ENCODE measurements around the gene NADSYN1. TPM values are rescaled to one million over a fixed set of nuclear protein-coding genes. Genes with fewer than 3 reads are reported as not detected.
A peak's percentile ranks its signal among the peaks of the same experiment; 100 is the strongest.

Gene NADSYN1
- total RNA-seq, 1 experiment from 2014 or later, result 35.5 TPM

DNA sequence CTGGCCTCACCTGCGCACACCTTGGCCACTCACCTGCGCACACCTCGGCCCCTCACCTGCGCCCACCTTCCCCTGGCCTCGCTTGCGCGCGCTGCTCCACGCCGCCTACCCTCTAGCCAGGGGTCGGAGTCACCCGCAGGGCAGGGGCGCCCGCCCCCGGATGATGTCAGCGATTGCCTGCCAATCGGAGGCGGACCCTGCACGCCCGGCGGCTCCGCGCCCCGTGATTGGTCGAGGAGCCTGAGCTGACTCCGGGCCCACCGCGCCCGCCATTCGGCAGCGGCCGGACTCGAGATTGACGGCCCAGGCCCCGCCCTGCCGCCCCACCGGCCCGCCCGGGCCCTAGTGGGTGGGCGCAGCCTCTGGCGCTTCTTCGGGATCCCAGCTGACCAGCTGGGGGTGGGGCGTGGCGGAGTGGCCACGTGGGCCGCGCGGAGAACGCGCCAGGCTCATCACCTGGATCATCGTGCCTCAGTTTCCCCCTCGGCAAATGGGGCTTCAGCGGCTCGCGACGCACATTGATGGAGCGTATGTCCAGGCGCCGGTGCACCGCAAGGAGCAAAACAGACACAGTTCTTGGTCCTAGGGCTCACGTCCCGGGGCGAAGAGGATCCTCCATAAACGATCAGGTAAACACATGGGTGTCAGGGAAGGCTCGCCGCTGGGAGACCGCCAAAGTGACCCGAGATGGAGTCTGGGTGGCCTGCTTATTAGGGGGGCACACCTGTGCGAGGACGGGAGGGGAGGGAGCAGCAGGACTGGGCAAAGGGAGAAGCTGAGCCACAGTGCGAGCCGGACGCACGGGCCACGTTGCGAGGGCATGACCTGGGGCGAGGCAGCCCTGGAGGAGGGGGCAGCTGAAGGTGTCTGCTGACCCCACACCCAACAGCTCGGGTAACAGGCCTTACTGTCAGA lies 4.5 kb upstream of the NADSYN1 start, which contains the start of gene DHCR7:
Gene DHCR7 (minus strand): TSS at position 137 of the 915 bp plus-strand sequence. CDS start 3,441 bp downstream, outside the sequence.
- BruUV-seq (replicated peaks), result no TSS peak
- H3K4me3 ChIP-seq (ENCODE audit: low read depth, low read length, poor library complexity, severe bottlenecking), result peak within 1 kb of the TSS; percentile 67
- intact Hi-C loops (cut with micrococcal nuclease; ENCODE audit: unreplicated experiment), result no loop called here
- peaks cover 27% of the 10 kb centered on the region for H3K4me1 ChIP-seq (ENCODE audit: insufficient read depth, low read length, poor library complexity, severe bottlenecking)
- H3K36me3 ChIP-seq (ENCODE audit: insufficient read depth, low read length, poor library complexity, severe bottlenecking), result peaks cover 42% of the 10 kb centered on the region
- H3K27ac ChIP-seq (ENCODE audit: low read depth, low read length, poor library complexity, severe bottlenecking), result peak within 1 kb of the TSS; percentile 85
- peaks cover 7% of the 10 kb centered on the region for H3K9me3 ChIP-seq (ENCODE audit: low read depth, low read length, poor library complexity, severe bottlenecking)
- CTCF ChIA-PET, result no interaction called here
- no peaks in the 10 kb centered on the region for H3K27me3 ChIP-seq (replicated peaks; ENCODE audit: insufficient read depth, low read depth, low read length, poor library complexity)
- POLR2A ChIA-PET (ENCODE audit: low non-redundant PET), result interaction anchor here (0.6 kb wide), 2 partner anchors 16 to 88 kb away, joined by 3 to 12 read pairs; no protein-coding TSS in a partner anchor
- DNase-seq (ENCODE audit: low spot score), result peak; percentile 98
- TF ChIP-seq EZH2 (IDR thresholded peaks at IDR 0.05; ENCODE audit: borderline replicate concordance, low read depth, low read length, poor library complexity, severe bottlenecking), result no peak
- TF ChIP-seq, protein P1, sequence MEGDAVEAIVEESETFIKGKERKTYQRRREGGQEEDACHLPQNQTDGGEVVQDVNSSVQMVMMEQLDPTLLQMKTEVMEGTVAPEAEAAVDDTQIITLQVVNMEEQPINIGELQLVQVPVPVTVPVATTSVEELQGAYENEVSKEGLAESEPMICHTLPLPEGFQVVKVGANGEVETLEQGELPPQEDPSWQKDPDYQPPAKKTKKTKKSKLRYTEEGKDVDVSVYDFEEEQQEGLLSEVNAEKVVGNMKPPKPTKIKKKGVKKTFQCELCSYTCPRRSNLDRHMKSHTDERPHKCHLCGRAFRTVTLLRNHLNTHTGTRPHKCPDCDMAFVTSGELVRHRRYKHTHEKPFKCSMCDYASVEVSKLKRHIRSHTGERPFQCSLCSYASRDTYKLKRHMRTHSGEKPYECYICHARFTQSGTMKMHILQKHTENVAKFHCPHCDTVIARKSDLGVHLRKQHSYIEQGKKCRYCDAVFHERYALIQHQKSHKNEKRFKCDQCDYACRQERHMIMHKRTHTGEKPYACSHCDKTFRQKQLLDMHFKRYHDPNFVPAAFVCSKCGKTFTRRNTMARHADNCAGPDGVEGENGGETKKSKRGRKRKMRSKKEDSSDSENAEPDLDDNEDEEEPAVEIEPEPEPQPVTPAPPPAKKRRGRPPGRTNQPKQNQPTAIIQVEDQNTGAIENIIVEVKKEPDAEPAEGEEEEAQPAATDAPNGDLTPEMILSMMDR (conservative IDR thresholded peaks at IDR 0.05; ENCODE audit: low read depth, low read length), result no peak

DNA sequence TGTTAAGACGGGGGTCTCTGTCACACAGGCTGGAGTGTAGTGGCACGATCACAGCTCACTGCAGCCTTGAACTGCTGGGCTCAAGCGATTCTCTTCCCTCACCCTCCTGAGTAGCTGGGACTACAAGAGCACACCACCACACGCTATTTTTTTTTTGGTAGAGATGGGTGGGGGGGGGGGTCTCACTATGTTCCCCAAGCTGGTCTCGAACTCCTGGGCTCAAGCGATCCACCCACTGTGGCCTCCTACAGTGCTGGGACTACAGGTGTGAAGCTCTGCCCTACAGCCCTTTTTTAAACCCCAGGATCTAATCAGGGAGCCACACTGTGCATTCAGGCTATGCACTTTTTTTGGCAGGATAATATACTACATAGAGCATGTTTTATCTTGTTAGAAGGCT lies 3.4 kb upstream of the NADSYN1 start:
- Histone ChIP-seq H3K36me3 (ENCODE audit: insufficient read depth, low read length, poor library complexity, severe bottlenecking) (peaks cover 31% of the 10 kb centered on the region), H3K9me3 (ENCODE audit: low read depth, low read length, poor library complexity, severe bottlenecking) (peaks cover 7% of the 10 kb centered on the region), H3K4me1 (ENCODE audit: insufficient read depth, low read length, poor library complexity, severe bottlenecking) (peaks cover 34% of the 10 kb centered on the region), H3K4me3 (ENCODE audit: low read depth, low read length, poor library complexity, severe bottlenecking) (peak overlapping the region; percentile 67), H3K27ac (ENCODE audit: low read depth, low read length, poor library complexity, severe bottlenecking) (peak overlapping the region; percentile 85), H3K27me3 (replicated peaks; ENCODE audit: insufficient read depth, low read depth, low read length, poor library complexity) (no peaks in the 10 kb centered on the region)
- TF ChIP-seq, protein P1 (conservative IDR thresholded peaks at IDR 0.05; ENCODE audit: low read depth, low read length), result no peak
- no peak for TF ChIP-seq EZH2 (IDR thresholded peaks at IDR 0.05; ENCODE audit: borderline replicate concordance, low read depth, low read length, poor library complexity, severe bottlenecking)
- BruUV-seq (replicated peaks), result no TSS peak
- intact Hi-C loops (cut with micrococcal nuclease; ENCODE audit: unreplicated experiment), result no loop called here
- CTCF ChIA-PET, result no interaction called here
- POLR2A ChIA-PET (ENCODE audit: low non-redundant PET), result no interaction called here
- DNase-seq (ENCODE audit: low spot score), result no peak

- H3K4me1 ChIP-seq (ENCODE audit: insufficient read depth, low read length, poor library complexity, severe bottlenecking), result peaks cover 34% of the 10 kb centered on the region
- TF ChIP-seq EZH2 (IDR thresholded peaks at IDR 0.05; ENCODE audit: borderline replicate concordance, low read depth, low read length, poor library complexity, severe bottlenecking), result no peak
- TF ChIP-seq, protein P1 (conservative IDR thresholded peaks at IDR 0.05; ENCODE audit: low read depth, low read length), result no peak
- BruUV-seq (replicated peaks), result no TSS peak
- H3K27me3 ChIP-seq (replicated peaks; ENCODE audit: insufficient read depth, low read depth, low read length, poor library complexity), result no peaks in the 10 kb centered on the region
- peaks cover 7% of the 10 kb centered on the region for H3K9me3 ChIP-seq (ENCODE audit: low read depth, low read length, poor library complexity, severe bottlenecking)
- ChIA-PET CTCF (no interaction called here), POLR2A (ENCODE audit: low non-redundant PET) (no interaction called here)
- no peak overlapping the region for H3K4me3 ChIP-seq (ENCODE audit: low read depth, low read length, poor library complexity, severe bottlenecking)
- intact Hi-C loops (cut with micrococcal nuclease; ENCODE audit: unreplicated experiment), result no loop called here
- H3K27ac ChIP-seq (ENCODE audit: low read depth, low read length, poor library complexity, severe bottlenecking), result peak overlapping the region; percentile 21
- H3K36me3 ChIP-seq (ENCODE audit: insufficient read depth, low read length, poor library complexity, severe bottlenecking), result peaks cover 28% of the 10 kb centered on the region
- no peak for DNase-seq (ENCODE audit: low spot score)
These were observed 2.5 kb upstream of the NADSYN1 start for GRCh38 chr11:71450507-71450906.
